8988T (cell line): ENCODE measurements around the gene DBNDD1.
"Not testable (repeated sequence)": the region's sequence is repeated elsewhere in the genome, so short reads cannot be mapped to it uniquely, and the experiment has no call there.

ENCODE experiments used
- DNase-seq: peaks from one replicate; pipeline ENCODE4 v3.0.0; 2011

DBNDD1 gene

DNA sequence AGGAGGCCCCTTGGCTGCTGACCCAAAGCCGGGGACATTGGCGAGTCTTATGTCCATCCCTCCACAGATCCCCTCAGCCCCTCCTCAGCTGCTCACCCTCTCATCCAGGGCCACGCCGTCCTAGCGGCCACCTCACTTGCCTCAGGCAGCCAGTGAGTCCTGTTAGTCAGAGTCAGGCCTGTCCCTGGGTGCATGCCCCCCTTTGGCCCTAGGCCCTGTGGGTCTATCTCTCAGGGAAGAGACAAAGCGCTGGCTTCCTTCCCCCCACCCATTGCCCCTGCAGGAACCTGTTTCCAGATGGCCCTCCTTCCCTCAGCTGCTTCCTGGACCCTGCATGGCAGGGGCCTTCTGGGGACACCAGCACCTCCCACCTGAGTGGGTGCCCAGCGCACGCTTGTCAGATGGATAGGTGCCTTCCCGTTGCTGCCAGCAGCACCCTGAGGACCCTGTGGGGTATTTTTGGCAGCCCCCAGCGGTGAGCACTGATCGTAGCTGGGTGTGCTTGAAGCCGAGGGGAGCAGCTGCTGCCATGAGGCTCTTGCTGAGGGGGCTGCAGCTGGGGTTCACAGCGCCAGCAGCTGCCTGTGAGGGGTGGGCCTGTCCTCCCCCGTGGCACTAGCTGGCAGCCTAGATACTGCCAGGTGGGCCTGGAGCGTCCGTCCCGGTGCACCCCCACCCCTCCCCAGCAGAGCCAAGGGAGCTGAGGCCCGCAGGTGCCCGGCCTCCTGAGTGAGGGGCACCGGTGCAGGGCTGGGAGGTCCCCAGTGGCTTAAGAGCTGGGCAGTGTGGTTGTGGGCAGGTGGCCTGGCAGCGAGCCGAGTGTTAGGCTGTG, 8.4 kb downstream of the DBNDD1 start:
- no peak for DNase-seq

DNA sequence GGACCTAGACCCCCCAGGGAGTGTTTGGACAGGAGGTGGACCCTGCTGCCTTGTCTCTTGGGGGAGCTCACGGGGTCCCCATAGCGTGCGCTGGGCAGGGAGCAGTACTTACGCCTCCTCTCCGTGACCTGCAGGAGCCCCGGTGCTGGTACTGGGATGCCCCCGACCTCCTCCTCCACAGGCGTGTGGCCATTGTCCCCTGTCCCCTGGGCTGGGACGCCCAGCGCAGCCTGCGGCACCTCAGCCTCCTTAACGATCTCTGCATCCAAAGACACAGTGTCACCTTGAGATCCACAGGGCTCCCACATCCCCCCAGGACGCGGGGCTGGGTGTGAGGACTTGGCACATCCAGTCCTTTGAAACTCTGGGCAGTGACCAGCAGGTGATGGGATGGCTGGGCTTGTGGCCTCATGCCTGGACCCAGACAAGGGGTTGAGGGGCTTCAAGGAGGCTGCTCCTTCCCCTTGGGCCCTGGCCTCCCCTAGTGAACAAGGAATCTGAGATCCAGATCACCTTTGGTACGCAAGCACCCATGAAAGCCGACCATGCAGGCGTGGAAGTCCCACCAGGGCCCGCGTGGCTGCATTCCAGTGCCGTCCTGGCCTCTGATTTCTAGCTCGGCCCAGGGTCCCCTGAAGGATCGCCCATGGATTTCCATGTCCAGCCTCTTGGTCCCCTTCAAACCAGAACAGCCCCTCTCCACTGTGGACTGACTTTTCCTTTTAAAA, 9.9 kb downstream of the DBNDD1 start:
- no peak for DNase-seq

DNA sequence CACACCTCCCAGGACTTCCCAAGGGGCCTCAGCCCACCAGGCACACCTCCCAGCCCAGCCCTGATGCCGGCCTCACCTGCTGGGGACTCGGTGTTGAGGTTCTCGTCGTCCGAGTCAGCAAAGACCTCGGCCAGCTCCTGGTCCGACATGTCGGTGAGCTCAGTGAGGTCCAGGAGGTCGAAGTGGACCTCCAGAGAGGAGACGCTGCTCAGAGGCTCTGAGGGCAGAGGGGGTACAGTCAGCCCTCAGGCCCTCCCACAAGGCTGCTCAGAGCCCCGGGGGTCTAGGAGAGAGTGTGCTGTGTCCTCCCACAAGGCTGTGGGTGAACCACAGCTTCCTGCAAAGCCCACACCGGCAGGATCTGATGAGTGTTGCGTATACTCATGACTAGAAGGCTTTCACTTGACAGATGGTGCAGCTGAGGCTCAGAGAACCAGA, 10.5 kb downstream of the DBNDD1 start:
- DNase-seq, result no peak

DNA sequence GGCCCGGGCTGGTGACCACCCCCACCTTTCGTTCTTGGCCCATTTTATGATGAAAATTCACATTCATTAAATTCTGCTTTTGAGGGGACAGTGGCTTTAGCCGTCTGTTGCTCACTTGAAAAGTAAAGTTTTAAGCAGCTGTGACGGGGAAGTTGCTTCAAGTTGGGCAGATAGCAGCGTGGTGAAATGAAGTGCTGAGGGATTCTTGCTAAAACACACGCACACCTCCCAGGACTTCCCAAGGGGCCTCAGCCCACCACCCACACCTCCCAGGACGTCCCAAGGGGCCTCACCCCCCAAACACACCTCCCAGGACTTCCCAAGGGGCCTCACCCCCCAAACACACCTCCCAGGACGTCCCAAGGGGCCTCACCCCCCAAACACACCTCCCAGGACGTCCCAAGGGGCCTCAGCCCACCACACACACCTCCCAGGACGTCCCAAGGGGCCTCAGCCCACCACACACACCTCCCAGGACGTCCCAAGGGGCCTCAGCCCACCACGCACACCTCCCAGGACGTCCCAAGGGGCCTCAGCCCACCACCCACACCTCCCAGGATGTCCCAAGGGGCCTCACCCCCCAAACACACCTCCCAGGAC, 11.5 kb downstream of the DBNDD1 start:
- DNase-seq, result not testable (repeated sequence)

DNA sequence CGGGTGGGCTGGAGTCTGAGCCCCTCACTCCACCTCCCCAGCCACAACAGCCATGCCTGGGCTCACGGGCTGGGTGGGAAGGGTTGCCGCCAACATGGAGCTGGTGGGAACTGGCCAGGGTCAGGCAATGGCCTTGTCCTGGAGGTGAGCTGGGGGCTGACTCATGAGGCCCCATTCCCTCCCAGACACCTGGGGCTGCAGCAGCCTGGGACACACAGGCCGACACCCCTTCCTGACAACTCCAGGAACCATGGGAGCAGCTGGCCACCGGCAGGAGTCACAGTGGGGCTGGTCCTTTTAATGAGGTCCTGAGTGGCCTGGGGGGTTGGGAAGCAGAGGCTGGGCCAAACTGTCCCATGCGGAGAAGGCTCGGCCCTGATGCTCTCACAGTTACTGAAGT, 12.2 kb downstream of the DBNDD1 start:
- DNase-seq, result no peak

DNA sequence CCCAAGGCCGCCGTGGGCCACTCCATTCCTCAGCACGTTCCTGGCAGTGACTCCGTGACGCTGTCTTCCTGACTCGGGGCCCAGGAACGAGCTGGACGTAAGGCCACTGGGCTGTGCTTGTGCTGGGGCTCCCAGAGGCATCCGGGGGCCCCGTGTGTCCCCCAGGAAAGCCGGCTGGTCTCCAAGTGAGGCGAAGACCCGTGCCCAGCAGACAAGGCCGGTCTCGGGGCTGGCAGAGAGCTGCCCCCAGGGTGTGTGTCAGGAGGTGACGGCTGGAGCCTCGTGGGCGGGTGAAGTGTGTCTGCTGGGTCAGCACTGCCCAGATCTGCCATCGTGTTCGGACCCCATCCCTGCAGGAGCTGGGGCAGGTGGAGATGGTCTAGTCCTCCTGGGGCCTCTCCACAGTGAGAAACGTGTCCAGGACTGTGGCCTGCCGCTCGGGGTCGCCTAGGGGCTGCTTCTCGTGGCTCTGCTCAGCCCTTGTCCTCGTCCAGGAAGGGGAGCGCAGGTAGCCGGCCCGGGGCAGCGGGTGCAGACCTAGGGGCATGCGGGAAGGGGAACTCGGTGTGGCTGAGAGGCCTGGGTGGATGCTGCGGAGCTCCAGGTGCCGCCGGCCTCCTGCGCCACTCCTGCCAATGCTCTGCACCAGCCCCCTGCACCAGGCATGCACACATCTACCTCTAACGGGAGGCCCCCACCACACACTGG, 13.1 kb downstream of the DBNDD1 start:
- DNase-seq, result no peak

DNA sequence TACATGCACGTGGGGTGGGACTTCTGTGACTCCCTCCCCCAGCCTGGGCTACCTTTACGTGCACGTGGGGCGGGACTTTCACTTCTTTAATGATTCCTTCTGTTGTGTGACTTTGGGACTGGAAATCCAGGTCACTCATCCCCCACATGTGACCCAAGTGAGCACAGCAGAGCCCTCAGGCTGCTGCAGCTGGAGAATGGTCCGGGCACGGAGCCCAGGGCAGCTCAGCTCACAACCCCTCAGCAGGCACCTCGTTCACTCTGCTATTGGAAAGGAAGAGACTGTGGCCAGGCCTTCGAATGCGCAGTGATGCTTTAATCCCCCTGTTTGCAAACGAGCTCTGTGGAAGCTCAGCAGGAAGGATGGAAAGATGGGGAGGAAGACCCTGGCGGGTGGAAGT, 14.7 kb downstream of the DBNDD1 start:
- DNase-seq, result no peak

DNA sequence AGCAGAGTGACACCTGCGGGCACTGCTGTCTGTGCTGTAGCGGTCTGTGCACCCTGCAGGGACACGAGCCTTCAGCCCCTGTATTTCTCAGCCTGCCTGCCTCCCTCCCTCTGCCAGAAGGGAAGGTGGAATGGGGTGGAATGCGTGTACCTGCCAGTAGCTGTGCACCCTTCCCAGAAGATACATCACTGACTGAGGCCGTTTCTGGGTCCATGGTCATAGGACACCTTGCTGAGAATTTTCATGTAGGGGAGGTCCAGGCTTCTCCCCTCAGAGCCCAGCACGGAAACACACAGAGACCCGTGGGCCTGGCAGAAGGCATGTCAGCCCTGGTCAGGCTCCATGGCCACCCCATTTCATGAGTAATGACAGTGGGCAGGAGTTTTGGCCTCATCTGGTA, 16.5 kb downstream of the DBNDD1 start:
- DNase-seq, result no peak

DNA sequence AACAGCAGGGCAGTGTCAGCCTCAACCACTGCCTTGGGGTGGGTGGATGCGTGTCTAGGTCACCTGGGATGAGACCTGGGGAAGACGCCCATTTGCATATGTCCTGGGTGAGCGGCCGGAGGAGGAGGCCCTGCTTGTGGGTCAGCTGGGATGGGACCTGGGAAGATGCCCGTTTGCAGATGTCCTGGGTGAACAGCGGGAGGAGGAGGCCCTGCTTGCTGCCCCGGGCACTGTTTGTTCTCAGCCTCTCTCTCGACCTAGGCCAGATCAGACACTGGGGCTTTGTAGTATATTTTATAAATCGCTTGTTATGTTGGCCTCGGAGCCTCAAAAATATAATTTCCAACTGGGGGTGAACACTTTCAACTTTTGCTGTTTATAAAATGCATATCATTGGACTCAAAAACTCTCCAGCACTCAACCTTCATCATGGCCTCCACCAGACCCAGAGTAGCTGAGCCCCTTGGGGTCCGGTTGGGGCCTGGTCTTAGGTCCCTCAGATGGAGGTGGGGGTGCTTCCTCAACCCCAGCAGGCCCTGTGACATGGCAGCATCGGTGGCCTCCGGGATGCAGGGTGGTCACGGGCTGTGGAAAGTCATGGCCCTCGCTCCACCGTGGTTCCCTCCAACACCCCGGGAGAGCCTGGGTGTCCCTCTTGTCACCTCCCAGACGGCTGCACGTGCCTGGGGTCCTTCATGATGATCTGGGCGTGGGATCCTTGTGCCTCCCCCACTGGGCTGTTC, 17.3 kb downstream of the DBNDD1 start:
- DNase-seq, result no peak

DNA sequence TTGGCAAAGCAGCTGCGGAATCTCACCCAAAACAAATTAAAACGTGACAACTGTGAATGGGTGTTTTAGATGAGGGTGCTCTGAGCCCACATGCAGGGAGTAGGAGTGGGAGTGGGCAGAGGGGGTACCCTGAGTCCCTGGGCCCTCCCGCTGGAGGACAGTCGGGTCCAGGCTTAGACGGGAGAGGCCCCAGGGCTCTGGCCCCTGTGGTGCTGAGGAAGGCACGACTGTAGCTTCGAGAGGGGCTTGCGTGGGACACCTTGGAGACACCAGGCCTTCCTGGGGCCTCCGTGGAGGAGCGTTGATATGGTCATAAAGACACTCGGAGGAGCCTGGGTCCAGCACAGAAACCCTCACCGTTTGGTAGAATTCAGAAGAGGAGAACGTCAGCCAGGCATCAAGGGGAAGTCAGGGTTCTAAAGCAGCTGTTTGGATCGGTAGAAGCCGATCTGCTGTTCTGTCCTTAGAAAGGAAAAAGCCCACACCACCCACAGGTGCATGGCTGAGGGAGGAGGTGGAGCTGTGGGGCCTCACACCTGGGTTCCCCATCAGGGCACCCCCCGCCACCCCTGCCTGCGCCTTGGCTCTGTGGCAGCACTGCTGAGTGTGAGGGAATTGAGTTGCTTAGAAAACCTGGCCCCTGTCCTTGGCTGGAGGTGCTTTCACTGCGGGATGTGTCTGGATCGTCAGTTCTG, 18.4 kb downstream of the DBNDD1 start:
- no peak for DNase-seq

DNA sequence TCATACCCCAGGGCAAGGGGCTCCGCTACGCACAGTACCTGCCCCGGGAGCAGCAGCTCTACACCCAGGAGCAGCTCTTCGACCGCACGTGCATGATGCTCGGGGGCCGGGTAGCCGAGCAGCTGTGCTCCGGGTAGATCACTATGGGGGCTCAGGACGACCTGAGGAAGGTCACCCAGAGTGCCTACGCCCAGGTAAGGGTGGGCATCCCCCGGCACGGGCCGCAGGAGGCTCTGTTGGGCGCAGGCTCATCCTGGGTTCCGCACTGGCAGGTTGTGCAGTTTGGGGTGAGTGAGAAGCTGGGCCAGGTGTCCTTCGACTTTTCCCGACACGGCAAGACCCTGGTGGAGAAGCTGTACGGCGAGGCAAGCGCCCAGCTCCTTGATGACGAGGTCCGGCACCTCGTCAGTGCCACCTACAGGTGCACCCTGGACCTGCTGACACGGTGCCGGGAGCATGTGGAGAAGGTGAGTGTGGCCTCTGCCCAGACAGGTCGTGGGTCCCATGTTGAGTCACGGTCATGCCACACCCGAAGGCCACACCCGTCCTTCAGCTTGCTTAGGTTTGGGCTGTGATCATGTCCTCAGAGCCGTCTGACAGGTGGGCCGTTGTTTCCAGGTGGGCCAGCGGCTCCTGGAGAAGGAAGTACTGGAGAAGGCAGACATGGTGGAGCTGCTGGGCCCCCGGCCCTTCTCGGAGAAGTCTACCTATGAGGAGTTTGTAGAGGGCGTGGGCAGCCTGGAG, 19.3 kb downstream of the DBNDD1 start:
- no peak for DNase-seq

DNA sequence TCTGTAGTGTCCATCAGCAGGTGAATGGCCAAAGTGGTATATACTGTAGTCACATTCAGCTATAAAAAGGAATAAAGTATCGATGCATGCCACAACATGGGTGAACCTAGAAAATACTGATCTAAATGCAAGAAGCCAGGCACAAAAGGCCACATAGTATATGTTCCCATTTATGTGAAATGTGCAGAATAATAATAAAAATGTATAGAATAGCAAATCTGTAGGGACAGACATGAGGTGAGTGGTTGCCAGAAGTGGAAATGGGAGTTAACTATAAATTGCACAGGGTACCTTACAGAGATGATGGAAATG, 23.1 kb downstream of the DBNDD1 start:
- no peak for DNase-seq

DNA sequence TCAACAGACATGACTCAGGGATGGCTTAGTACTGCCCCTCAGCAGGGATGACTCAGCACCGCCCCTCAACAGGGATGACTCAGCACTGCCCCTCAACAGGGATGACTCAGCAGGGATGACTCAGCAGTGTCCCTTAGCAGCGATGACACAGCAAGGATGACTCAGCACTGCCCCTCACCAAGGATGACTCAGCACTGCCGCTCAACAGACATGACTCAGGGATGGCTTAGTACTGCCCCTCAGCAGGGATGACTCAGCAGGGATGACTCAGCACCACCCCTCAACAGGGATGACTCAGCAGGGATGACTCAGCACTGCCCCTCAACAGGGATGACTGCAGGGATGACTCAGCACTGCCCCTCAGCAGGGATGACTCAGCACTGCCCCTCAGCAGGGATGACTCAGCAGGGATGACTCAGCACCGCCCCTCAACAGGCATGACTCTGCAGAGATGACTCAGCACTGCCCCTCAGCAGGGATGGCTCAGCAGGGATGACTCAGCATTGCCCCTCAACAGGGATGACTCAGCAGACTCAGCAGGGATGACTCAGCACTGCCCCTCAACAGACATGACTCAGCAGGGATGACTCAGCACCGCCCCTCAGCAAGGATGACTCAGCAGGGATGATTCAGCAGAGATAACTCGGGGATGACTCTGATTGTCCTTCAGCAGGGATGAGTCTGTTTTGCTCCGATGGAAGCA, 23.6 kb downstream of the DBNDD1 start:
- DNase-seq, result not testable (repeated sequence)

DNA sequence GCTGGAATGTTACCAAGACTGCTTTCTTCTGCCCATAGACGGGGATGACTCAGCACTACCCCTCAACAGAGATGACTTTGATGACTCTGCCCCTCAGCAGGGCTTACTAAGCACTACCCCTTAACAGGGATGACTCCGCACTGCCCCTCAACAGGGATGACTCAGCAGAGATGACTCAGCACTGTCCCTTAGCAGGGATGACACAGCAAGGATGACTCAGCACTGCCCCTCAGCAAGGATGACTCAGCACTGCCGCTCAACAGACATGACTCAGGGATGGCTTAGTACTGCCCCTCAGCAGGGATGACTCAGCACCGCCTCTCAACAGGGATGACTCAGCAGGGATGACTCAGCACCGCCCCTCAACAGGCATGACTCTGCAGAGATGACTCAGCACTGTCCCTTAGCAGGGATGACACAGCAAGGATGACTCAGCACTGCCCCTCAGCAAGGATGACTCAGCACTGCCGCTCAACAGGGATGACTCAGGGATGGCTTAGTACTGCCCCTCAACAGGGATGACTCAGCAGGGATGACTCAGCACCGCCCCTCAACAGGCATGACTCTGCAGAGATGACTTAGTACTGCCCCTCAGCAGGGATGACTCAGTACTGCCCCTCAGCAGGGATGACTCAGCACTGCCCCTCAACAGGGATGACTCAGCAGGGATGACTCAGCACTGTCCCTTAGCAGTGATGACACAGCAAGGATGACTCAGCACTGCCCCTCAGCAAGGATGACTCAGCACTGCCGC, 24.4 kb downstream of the DBNDD1 start:
- DNase-seq, result not testable (repeated sequence)

DNA sequence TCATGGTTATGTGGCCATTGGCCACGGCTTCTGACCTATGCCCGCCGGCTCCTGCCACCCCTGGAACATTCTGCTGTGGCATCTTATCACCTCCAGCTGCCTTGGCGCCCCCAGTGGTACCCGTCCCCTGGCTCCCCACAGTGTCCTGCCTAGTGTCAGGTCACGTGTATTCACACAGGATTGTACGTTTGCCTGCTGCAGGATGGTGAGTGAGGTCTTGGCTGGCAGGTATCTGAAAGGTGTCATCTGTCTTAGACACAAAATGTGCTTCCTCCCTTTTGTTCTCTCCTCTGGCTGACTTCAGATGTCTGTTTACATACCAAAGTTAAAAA, 24.9 kb downstream of the DBNDD1 start:
- no peak for DNase-seq

DNA sequence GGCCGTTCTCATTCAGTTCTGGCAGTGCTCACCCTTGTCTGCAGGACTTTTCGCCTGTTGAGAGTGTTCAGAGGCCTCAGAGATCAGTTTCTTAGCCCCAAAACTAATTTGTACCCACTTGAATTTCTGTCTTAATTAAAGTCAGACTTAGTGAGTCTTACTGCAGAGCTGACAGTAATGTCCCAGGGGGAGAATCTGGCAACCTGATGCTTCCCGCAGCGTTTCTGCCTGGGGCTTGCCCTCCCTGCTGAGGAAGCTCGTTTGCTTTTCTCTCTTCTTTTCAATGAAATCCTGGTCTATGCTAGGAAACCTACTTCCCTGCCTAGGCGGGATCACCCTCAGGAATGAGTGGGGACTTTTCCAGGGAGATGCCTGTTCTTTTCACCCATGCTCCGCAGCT, 25.3 kb downstream of the DBNDD1 start:
- no peak for DNase-seq

DNA sequence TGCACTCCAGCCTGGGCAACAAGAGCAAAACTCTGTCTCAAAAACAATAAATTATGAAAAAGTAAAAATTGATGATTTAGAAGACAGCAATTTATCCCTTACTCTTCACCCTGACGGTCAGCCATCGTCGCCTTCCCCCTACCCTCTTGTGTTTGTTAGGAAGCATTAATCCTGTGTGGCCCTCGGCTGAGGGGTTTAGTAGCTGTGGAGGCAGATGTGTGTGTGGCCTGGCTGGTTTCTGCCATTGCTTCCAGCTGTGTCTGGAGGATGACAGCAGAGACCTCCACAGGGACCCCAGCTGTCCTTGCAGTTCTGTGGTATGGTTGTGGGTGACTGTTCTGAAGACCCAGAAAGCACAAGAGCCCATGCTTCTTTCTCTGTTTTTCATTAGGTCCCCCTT, 25.9 kb downstream of the DBNDD1 start:
- no peak for DNase-seq

DNA sequence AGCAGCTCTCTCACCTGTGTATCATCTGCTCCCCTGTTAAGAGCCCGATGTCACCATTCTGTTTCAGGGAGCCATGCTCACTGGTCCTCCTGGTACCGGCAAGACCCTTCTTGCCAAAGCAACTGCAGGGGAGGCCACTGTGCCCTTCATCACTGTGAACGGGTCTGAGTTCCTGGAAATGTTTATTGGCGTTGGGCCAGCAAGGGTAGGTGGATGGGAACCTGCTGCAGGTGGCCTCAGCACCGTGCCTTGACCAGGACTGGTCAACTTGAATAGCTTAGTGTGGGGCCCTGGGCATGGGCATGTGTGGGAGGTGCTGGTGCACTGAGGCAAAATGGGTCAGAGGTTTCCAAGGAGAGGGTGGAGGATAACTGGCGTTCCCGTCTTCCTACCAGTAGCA, 28.5 kb downstream of the DBNDD1 start:
- no peak for DNase-seq

DNA sequence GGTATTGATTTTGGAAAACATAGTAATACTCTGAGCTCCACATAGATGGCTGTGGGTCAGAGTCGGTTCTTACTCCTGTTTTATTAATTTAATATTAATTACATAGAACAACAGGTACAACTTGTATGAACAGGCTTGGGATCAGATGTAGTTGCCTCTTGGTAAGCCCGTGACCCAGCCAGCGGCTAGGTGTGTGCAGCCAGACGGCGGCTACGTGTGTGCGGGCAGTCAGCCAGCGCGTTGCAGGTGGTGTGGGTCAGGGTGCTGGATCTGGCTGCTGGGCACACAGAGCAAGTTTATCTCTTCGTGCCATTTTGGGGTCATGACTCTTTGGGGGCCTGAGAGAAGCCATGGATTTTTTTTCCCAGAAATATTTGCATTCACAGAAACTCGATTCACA, 30.3 kb downstream of the DBNDD1 start:
- no peak for DNase-seq

DNA sequence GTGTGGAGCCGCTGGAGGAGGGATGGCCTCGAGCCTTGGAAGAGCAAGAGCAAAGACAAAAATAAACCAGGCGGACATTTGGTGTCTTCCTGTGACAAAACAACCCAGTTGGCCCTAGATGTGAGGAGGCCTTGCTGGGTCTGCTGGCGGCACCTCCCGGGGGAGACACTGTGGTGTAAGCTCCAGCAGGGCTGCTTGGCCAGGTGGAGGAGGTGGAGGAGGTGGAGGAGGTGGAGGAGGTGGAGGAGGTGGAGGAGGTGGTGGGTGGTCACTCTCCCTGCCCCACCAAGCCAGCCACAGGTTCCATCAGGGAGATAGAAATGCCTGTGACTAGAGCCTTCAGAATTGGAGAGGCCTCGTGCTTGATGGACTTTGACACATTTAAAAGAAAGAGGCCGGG, 32.1 kb downstream of the DBNDD1 start:
- DNase-seq, result no peak
